ENCODE data around the gene TBC1D16.

- TF ChIP-seq CTCF (conservative IDR thresholded peaks at IDR 0.05), result no peak
- no peak for TF ChIP-seq ZFX (IDR thresholded peaks at IDR 0.05)
These were observed 47.5 kb upstream of the TBC1D16 start for GRCh38 chr17:80083136-80083661.

Measured in C4-2B (cell line).